Endodermal cell (in vitro differentiated cells): ENCODE results near the gene ALKBH5. TPM values are rescaled to one million over a fixed set of nuclear protein-coding genes. Genes with fewer than 3 reads are reported as not detected.

Experiments
- DNase-seq: peaks from one replicate; pipeline ENCODE4 v3.0.0-alpha.2; 2017
- H3K27ac ChIP-seq: 2 replicates; pipeline ENCODE4 v1.5.1; 2013; ENCODE audit warnings: mild to moderate bottlenecking, low read depth, low read length, moderate library complexity
- H3K27me3 ChIP-seq: 2 replicates; pipeline ENCODE4 v1.6.1; 2013; ENCODE audit warnings: mild to moderate bottlenecking, low read length, moderate library complexity; ENCODE audit not compliant: insufficient read depth, control insufficient read depth, poor library complexity, severe bottlenecking
- H3K36me3 ChIP-seq: 2 replicates; pipeline ENCODE4 v1.7.0; 2013; ENCODE audit warnings: mild to moderate bottlenecking, low read length, moderate library complexity; ENCODE audit not compliant: control insufficient read depth, insufficient read depth
- H3K4me1 ChIP-seq: one replicate; pipeline ENCODE4 v1.7.0; 2013; ENCODE audit warnings: low read length; ENCODE audit not compliant: control insufficient read depth, insufficient read depth
- H3K4me3 ChIP-seq: 2 replicates; pipeline ENCODE4 v1.5.1; 2013; ENCODE audit warnings: mild to moderate bottlenecking, low read length, moderate library complexity
- H3K9ac ChIP-seq: 2 replicates; pipeline ENCODE4 v1.6.1; 2013; ENCODE audit warnings: mild to moderate bottlenecking, low read length, moderate library complexity; ENCODE audit not compliant: poor library complexity, severe bottlenecking; ENCODE audit errors: extremely low read depth
- H3K9me3 ChIP-seq: 2 replicates; pipeline ENCODE4 v1.6.1; 2013; ENCODE audit warnings: mild to moderate bottlenecking, low read length, moderate library complexity; ENCODE audit not compliant: control insufficient read depth
- H3K27ac Mint-ChIP-seq: 2 replicates; pipeline ENCODE4 v1.8.0; 2020; ENCODE audit warnings: mixed read lengths
- H3K27me3 Mint-ChIP-seq: 2 replicates; pipeline ENCODE4 v1.8.0; 2021; ENCODE audit warnings: mild to moderate bottlenecking, mixed read lengths; ENCODE audit not compliant: insufficient read depth
- H3K36me3 Mint-ChIP-seq: 2 replicates; pipeline ENCODE4 v1.8.0; 2020; ENCODE audit warnings: low read depth, mixed read lengths
- H3K4me1 Mint-ChIP-seq: 2 replicates; pipeline ENCODE4 v1.8.0; 2020; ENCODE audit warnings: mixed read lengths
- H3K4me3 Mint-ChIP-seq: 2 replicates; pipeline ENCODE4 v1.8.0; 2020; ENCODE audit warnings: mild to moderate bottlenecking, moderate library complexity, mixed read lengths
- H3K9me3 Mint-ChIP-seq: 2 replicates; pipeline ENCODE4 v1.8.0; 2020; ENCODE audit warnings: mild to moderate bottlenecking, mixed read lengths
- CTCF ChIP-seq: fragments of 200-600 bp; sonication (generic); conservative IDR thresholded peaks from 2 replicates; pipeline ENCODE4 v1.5.0; 2021; ENCODE audit warnings: antibody characterized with exemption, mild to moderate bottlenecking
- WGBS, 2 experiments: methylation state at CpG; one replicate each; pipeline versions ENCODE4 v1.1.5 to v1.1.7; 2013; ENCODE audit warnings: missing lambda C conversion rate in 2 of 2, mixed read lengths in 1 of 2; ENCODE audit not compliant: insufficient coverage in 1 of 2, insufficient read length in 1 of 2; 5-methylcytosine and 5-hydroxymethylcytosine counted together
- total RNA-seq, 2 donors: library from RNA; stranded (reverse); fragmentation: NEBNext Ultra II Directional in 1 of 2; extraction: Animal tissue kit (Norgen Biotek cat#: 25700) in 1 of 2; gene quantifications; 2 replicates in 1 of 2; 3 replicates in 1 of 2; pipeline ENCODE4 v1.2.1, GENCODE V29; 2021

ALKBH5 gene
- total RNA-seq, 2 donors from 2014 or later = 64.1 to 80.9 TPM

- Histone ChIP-seq H3K27me3 (no peaks in the 10 kb centered on the region), H3K9ac (no peak overlapping the region), H3K4me1 (no peaks in the 10 kb centered on the region), H3K9me3 (no peaks in the 10 kb centered on the region), H3K36me3 (peaks cover 36% of the 10 kb centered on the region), H3K27ac (no peak overlapping the region), H3K4me3 (no peak overlapping the region)
- 92 to 99% methylated on average over 8 to 18 of the region's 18 CpGs for WGBS, 2 experiments
- H3K4me1 Mint-ChIP-seq = no peaks in the 10 kb centered on the region
- H3K9me3 Mint-ChIP-seq = no peaks in the 10 kb centered on the region
- H3K36me3 Mint-ChIP-seq = peaks cover 41% of the 10 kb centered on the region
- no peak overlapping the region for H3K27ac Mint-ChIP-seq
- no peak for TF ChIP-seq CTCF
- no peaks in the 10 kb centered on the region for H3K27me3 Mint-ChIP-seq
- H3K4me3 Mint-ChIP-seq = no peak overlapping the region
- no peak for DNase-seq
Observed at GRCh38 chr17:18236494-18236893, 52.9 kb downstream of the ALKBH5 start.

GRCh38 chr17:18237461-18237860 lies 53.8 kb downstream of the ALKBH5 start:
- Mint-ChIP-seq H3K27me3 (no peaks in the 10 kb centered on the region), H3K4me3 (no peak overlapping the region), H3K36me3 (peaks cover 42% of the 10 kb centered on the region), H3K27ac (no peak overlapping the region), H3K4me1 (no peaks in the 10 kb centered on the region), H3K9me3 (no peaks in the 10 kb centered on the region)
- no peaks in the 10 kb centered on the region for H3K4me1 ChIP-seq
- no peak overlapping the region for H3K9ac ChIP-seq
- H3K27ac ChIP-seq = no peak overlapping the region
- DNase-seq = no peak
- H3K9me3 ChIP-seq = no peaks in the 10 kb centered on the region
- WGBS, 2 experiments = 93 to 96% methylated on average over 11 to 20 of the region's 20 CpGs
- no peak overlapping the region for H3K4me3 ChIP-seq
- no peak for TF ChIP-seq CTCF
- peaks cover 28% of the 10 kb centered on the region for H3K36me3 ChIP-seq
- no peaks in the 10 kb centered on the region for H3K27me3 ChIP-seq

GRCh38 chr17:18238299-18238698 lies 54.7 kb downstream of the ALKBH5 start:
- no peak for TF ChIP-seq CTCF
- Histone ChIP-seq H3K4me1 (no peaks in the 10 kb centered on the region), H3K36me3 (peaks cover 20% of the 10 kb centered on the region), H3K9ac (no peak overlapping the region), H3K9me3 (no peaks in the 10 kb centered on the region), H3K4me3 (no peak overlapping the region), H3K27me3 (no peaks in the 10 kb centered on the region), H3K27ac (no peak overlapping the region)
- Mint-ChIP-seq H3K27ac (no peak overlapping the region), H3K4me3 (no peak overlapping the region), H3K36me3 (peaks cover 47% of the 10 kb centered on the region), H3K9me3 (no peaks in the 10 kb centered on the region), H3K4me1 (no peaks in the 10 kb centered on the region), H3K27me3 (no peaks in the 10 kb centered on the region)
- WGBS, 2 experiments = 94 to 96% methylated on average over 12 to 18 of the region's 18 CpGs
- no peak for DNase-seq
